ENCODE results near the gene ACVR1B.

ACVR1B gene

GRCh38 chr12:52005903-52006703 lies 54.6 kb downstream of the ACVR1B start:
- TF ChIP-seq, protein P1, sequence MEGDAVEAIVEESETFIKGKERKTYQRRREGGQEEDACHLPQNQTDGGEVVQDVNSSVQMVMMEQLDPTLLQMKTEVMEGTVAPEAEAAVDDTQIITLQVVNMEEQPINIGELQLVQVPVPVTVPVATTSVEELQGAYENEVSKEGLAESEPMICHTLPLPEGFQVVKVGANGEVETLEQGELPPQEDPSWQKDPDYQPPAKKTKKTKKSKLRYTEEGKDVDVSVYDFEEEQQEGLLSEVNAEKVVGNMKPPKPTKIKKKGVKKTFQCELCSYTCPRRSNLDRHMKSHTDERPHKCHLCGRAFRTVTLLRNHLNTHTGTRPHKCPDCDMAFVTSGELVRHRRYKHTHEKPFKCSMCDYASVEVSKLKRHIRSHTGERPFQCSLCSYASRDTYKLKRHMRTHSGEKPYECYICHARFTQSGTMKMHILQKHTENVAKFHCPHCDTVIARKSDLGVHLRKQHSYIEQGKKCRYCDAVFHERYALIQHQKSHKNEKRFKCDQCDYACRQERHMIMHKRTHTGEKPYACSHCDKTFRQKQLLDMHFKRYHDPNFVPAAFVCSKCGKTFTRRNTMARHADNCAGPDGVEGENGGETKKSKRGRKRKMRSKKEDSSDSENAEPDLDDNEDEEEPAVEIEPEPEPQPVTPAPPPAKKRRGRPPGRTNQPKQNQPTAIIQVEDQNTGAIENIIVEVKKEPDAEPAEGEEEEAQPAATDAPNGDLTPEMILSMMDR (IDR thresholded peaks at IDR 0.05; ENCODE audit: insufficient read depth, low read length, missing control alignments), result no peak
- ChIA-PET CTCF (interaction anchor here (0.9 to 25.1 kb wide), 7 partner anchors 11 to 115 kb away, joined by 3 to 1081 read pairs (median 11); no protein-coding TSS in a partner anchor), POLR2A (interaction anchor here (0.6 to 0.9 kb wide), 3 partner anchors 16 to 64 kb away, joined by 3 read pairs; partner anchors contain the start of gene ATG101)
- no peak for DNase-seq (ENCODE audit: low read depth, low spot score)
- H3K4me3 ChIP-seq (ENCODE audit: low read depth, low read length), result peak overlapping the region; percentile 62

DNA sequence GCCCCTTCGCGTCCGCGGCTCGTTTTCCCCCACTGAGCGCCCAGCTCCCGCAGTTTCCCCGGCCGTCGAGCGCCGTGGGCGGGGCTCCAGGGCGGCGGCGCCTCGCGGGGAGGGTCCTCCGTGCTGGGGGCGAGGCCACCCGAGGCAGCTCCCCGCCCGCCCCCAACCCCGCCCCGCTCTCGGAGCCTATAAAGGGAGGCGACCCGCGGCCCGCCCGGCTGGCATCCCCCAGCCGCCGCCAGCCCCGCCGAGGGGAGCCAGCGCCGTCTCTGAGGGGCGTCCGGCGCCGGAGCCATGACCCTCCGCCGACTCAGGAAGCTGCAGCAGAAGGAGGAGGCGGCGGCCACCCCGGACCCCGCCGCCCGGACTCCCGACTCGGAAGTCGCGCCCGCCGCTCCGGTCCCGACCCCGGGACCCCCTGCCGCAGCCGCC lies 55.2 kb downstream of the ACVR1B start, which contains the start of gene TAMALIN:
Gene TAMALIN (plus strand): TSS at position 221 of the 432 bp plus-strand sequence. CDS start 74 bp downstream, at position 295.
- no peak for DNase-seq (ENCODE audit: low read depth, low spot score)
- ChIA-PET CTCF (interaction anchor here (0.9 to 25.1 kb wide), 6 partner anchors 12 to 115 kb away, joined by 3 to 1081 read pairs (median 32); no protein-coding TSS in a partner anchor), POLR2A (interaction anchor here (0.6 to 0.9 kb wide), 4 partner anchors 15 to 63 kb away, joined by 3 read pairs; partner anchors contain the start of gene ATG101)
- H3K4me3 ChIP-seq (ENCODE audit: low read depth, low read length), result peak within 1 kb of the TSS; percentile 62
- TF ChIP-seq, protein P1 (IDR thresholded peaks at IDR 0.05; ENCODE audit: insufficient read depth, low read length, missing control alignments), result no peak

DNA sequence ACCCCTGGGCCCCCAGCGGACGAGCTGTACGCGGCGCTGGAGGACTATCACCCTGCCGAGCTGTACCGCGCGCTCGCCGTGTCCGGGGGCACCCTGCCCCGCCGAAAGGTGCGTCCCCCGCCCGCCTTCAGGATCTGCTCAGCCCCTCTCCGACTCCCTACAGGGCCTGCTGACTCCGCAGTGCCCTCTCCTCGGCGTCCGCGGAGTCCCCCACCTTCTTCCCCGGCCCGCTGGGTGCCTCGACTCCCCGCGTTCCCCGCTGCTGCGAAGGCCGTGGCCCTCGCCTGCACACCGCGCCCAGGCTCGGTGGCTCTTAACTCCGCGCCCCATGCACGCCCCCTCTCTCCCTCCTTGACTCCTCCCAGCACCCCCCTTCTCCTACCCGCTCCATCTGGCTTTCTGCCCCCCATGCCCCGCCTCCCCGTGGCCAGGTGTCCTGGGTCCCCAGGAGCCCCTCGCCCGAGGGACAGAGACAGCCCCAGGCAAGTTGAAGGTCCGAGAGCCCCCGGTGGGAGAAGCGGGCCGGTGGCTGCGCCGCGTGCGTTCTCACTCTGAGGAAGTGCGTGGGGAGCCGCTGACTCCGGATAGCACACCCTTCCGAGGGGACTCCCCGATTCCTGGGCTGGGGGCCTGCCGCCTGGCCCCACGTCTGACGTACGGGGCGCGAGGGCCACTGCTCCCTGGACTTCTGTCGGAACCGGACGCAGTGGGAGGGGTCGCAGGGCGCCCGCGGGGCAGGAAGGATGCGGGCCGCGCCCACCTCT lies 55.8 kb downstream of the ACVR1B start:
- peak overlapping the region; percentile 62 for H3K4me3 ChIP-seq (ENCODE audit: low read depth, low read length)

GRCh38 chr12:52007982-52008510 lies 56.5 kb downstream of the ACVR1B start:
- no peak for DNase-seq (ENCODE audit: low read depth, low spot score)
- peak overlapping the region; percentile 62 for H3K4me3 ChIP-seq (ENCODE audit: low read depth, low read length)
- ChIA-PET POLR2A (no interaction called here), CTCF (interaction anchor here (0.9 to 25.1 kb wide), 4 partner anchors 13 to 74 kb away, joined by 4 to 1081 read pairs (median 102); no protein-coding TSS in a partner anchor)
- TF ChIP-seq, protein P1 (IDR thresholded peaks at IDR 0.05; ENCODE audit: insufficient read depth, low read length, missing control alignments), result no peak

More for the DNA sequence above, 55.8 kb downstream of the ACVR1B start:
- ChIA-PET POLR2A (interaction anchor here (0.7 to 0.9 kb wide), 2 partner anchors 16 to 18 kb away, joined by 3 read pairs; no protein-coding TSS in a partner anchor), CTCF (interaction anchor here (2.2 to 25.1 kb wide), 4 partner anchors 12 to 114 kb away, joined by 9 to 1081 read pairs (median 126); no protein-coding TSS in a partner anchor)
- TF ChIP-seq, protein P1 (IDR thresholded peaks at IDR 0.05; ENCODE audit: insufficient read depth, low read length, missing control alignments), result no peak
- DNase-seq (ENCODE audit: low read depth, low spot score), result no peak

- H3K4me3 ChIP-seq (ENCODE audit: low read depth, low read length), result no peak overlapping the region
- CTCF ChIA-PET, result interaction anchor here (0.9 to 25.1 kb wide), 9 partner anchors 14 to 871 kb away, joined by 3 to 1081 read pairs (median 4); no protein-coding TSS in a partner anchor
- no peak for DNase-seq (ENCODE audit: low read depth, low spot score)
- POLR2A ChIA-PET, result interaction anchor here (0.6 to 1.5 kb wide), 2 partner anchors 11 to 16 kb away, joined by 3 to 7 read pairs; no protein-coding TSS in a partner anchor
- TF ChIP-seq, protein P1 (IDR thresholded peaks at IDR 0.05; ENCODE audit: insufficient read depth, low read length, missing control alignments), result no peak
Observed at GRCh38 chr12:52009081-52009751, 57.7 kb downstream of the ACVR1B start.

Measured in AG04449 (cell line).